Sigmoid colon (tissue), 7 donors: ENCODE measurements around the gene VIPR2. TPM values are rescaled to one million over a fixed set of nuclear protein-coding genes. Genes with fewer than 3 reads are reported as not detected.
A peak's percentile ranks its signal among the peaks of the same experiment; 100 is the strongest.

Experiments used
- DNase-seq: peaks from one replicate; pipeline ENCODE4 v3.0.0-alpha.2; 2019
- H3K27ac ChIP-seq, 4 donors: fragments of 200-600 bp; sonication (generic); one replicate each; pipeline ENCODE4 v1.5.1; 2016 to 2019; ENCODE audit warnings: mild to moderate bottlenecking in 1 of 4
- H3K27me3 ChIP-seq, 3 donors: fragments of 200-600 bp; sonication (generic); one replicate each; pipeline ENCODE4 v1.5.1; 2019; ENCODE audit warnings: mild to moderate bottlenecking in 1 of 3
- H3K36me3 ChIP-seq, 4 donors: fragments of 200-600 bp; sonication (generic); one replicate each; pipeline ENCODE4 v1.5.1; 2016 to 2019
- H3K4me1 ChIP-seq, 4 donors: fragments of 200-600 bp; sonication (generic); one replicate each; pipeline ENCODE4 v1.5.1; 2017 to 2019
- H3K4me3 ChIP-seq, 4 donors: fragments of 200-600 bp; sonication (generic); one replicate each; pipeline ENCODE4 v1.5.1; 2017 to 2019; ENCODE audit warnings: mild to moderate bottlenecking in 2 of 4, moderate library complexity in 1 of 4
- H3K9me3 ChIP-seq, 4 donors: fragments of 200-600 bp in 3 of 4; sonication (generic) in 3 of 4; one replicate each; pipeline versions ENCODE4 v1.5.1 to v1.6.1; 2013 to 2019
- EP300 ChIP-seq, 4 donors: sonication (generic); formaldehyde crosslinking; IDR thresholded peaks; one replicate each; pipeline ENCODE4 v1.6.1; 2017; ENCODE audit warnings: antibody characterized with exemption in 4 of 4
- POLR2A ChIP-seq, 2 donors: fragments of 450-650 bp; IDR thresholded peaks; one replicate each; pipeline ENCODE4 v1.6.1; 2016; ENCODE audit warnings: antibody characterized with exemption in 2 of 2, mild to moderate bottlenecking in 2 of 2, moderate library complexity in 2 of 2
- POLR2AphosphoS5 ChIP-seq, 4 donors: sonication (generic); formaldehyde crosslinking; IDR thresholded peaks; one replicate each; pipeline ENCODE4 v1.6.1; 2017; ENCODE audit warnings: antibody characterized with exemption in 4 of 4
- WGBS, 2 donors: extraction: QIAGEN DNeasy Blood & Tissue Kit; methylation state at CpG; one replicate each; pipeline ENCODE4 v1.1.7; 2013; 5-methylcytosine and 5-hydroxymethylcytosine counted together
- intact Hi-C: fragments of 100-400 bp; cut with DNase I; formaldehyde crosslinking; loops from one replicate; pipeline ENCODE4 v1.15.1; 2023
- polyA plus RNA-seq, 3 donors: library from polyadenylated mRNA; stranded (reverse); fragments of 200-250 nt; gene quantifications; one replicate each; pipeline ENCODE4 v1.2.3, GENCODE V29; 2013
- total RNA-seq, 4 donors: library from RNA; depleted of rRNA; stranded (reverse); fragments of >200 nt; gene quantifications; one replicate each; pipeline ENCODE4 v1.1.0, GENCODE V29; 2016
- TF ChIP-seq, protein P1 (sequence below), 4 experiments: fragments of 450-650 bp in 3 of 4; fragments of 200-600 bp in 1 of 4; IDR thresholded peaks; one replicate each; pipeline ENCODE4 v1.5.1; 2016 to 2019; ENCODE audit warnings: antibody characterized with exemption in 4 of 4, mild to moderate bottlenecking in 3 of 4, moderate library complexity in 2 of 4
- donor health status: healthy with polysubstance abuse.
- donor health status: Bipolar disorder and iron deficiency.
- donor health status: healthy.

Gene VIPR2
- total and polyA plus RNA-seq, 7 donors: 0.23 to 21.4 (median 11.7) TPM

DNA sequence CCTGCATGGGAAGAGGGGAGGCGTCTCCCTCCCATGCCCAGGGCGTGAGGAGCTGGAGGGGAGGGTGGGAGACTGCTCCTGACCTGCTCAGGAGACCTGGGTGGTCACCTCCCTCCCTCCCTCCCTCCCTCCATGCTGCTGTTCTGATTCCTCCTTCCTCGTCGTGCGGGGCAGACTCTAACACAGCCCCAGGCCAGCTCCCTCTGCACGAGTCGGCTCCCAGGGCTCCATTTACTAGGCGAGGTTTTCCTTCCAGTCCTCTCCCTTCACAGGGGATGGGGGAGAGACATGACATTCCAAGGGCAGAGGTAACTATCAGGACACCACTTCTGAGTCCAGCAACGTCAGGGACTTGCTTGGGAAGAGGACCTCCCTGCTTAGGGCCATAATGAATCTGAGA is 23.6 kb downstream of the VIPR2 start:
- Histone ChIP-seq H3K9me3 (no peaks in the 10 kb centered on the region), H3K27ac (no peak overlapping the region), H3K4me3 (no peak overlapping the region), H3K36me3 (no peaks in the 10 kb centered on the region), H3K27me3 (no peaks in the 10 kb centered on the region), H3K4me1 (no peaks in the 10 kb centered on the region)
- intact Hi-C loops: no loop called here
- TF ChIP-seq, protein P1, sequence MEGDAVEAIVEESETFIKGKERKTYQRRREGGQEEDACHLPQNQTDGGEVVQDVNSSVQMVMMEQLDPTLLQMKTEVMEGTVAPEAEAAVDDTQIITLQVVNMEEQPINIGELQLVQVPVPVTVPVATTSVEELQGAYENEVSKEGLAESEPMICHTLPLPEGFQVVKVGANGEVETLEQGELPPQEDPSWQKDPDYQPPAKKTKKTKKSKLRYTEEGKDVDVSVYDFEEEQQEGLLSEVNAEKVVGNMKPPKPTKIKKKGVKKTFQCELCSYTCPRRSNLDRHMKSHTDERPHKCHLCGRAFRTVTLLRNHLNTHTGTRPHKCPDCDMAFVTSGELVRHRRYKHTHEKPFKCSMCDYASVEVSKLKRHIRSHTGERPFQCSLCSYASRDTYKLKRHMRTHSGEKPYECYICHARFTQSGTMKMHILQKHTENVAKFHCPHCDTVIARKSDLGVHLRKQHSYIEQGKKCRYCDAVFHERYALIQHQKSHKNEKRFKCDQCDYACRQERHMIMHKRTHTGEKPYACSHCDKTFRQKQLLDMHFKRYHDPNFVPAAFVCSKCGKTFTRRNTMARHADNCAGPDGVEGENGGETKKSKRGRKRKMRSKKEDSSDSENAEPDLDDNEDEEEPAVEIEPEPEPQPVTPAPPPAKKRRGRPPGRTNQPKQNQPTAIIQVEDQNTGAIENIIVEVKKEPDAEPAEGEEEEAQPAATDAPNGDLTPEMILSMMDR (IDR thresholded peaks at IDR 0.05): no peak
- TF ChIP-seq EP300 (IDR thresholded peaks at IDR 0.05) (no peak), POLR2AphosphoS5 (IDR thresholded peaks at IDR 0.05) (no peak)
- WGBS, 2 donors: 79 to 84% methylated on average over 9 of the region's 9 CpGs
- no peak for DNase-seq

DNA sequence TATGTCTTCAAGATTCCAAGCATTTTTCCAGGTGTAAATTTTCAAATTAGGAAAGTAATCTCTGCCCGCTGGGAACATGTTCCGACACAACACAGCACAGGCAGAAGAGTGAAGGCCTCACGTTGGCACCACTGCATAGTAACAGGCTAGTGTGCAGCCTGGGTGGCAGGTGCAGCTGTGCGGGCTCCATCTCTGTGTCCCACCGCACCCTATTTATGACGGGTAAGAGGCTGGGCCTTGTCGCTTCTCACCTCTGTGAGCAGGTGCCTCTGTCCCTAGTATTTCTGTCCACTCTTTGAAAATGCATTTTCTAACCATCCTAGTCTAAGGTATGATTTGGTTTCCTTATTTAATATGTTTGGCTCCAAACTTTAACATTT is 24.1 kb downstream of the VIPR2 start:
- Histone ChIP-seq H3K9me3 (no peaks in the 10 kb centered on the region), H3K27me3 (no peaks in the 10 kb centered on the region), H3K27ac (no peak overlapping the region), H3K36me3 (no peaks in the 10 kb centered on the region), H3K4me1 (peaks cover 0 to 3% (median 0%) of the 10 kb centered on the region in 4 donors), H3K4me3 (no peak overlapping the region)
- TF ChIP-seq, protein P1 (IDR thresholded peaks at IDR 0.05): no peak
- TF ChIP-seq POLR2A (IDR thresholded peaks at IDR 0.05) (no peak), POLR2AphosphoS5 (IDR thresholded peaks at IDR 0.05) (no peak), EP300 (IDR thresholded peaks at IDR 0.05) (no peak)
- no peak for DNase-seq
- intact Hi-C loops: no loop called here
- 59 to 87% methylated on average over 7 of the region's 7 CpGs for WGBS, 2 donors

DNA sequence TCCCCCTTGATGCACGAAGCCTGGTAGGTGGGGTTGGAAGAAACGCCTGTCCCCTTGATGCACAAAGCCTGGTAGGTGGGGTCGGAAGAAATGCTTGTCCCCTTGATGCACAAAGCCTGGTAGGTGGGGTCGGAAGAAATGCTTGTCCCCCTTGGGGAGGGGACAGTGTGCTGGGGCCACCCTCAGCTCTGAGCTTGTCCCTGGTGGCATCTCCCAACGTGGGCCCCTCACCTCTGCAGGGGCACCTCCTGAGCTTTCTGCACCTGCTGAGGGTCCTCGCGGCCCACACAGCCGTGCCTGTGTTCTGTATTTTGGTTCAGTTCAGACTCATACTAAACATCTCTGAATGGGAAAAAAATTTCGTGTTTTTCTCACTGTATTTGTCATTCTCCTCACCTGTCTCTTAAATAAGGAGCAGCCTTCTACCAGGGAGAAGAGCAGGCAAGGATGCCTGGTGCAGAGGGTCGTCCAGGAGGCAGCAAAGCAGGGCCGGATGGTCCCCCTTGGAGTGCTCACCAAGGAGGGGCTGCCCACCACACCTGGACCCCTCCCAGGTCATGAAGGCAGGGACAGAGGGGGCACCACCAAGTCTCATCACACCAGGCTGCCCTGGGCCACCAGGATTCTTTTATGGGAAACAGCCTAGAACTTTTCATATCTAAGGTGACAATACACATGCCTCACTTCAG is 24.7 kb downstream of the VIPR2 start:
- Histone ChIP-seq H3K9me3 (no peaks in the 10 kb centered on the region), H3K27me3 (no peaks in the 10 kb centered on the region)

DNA sequence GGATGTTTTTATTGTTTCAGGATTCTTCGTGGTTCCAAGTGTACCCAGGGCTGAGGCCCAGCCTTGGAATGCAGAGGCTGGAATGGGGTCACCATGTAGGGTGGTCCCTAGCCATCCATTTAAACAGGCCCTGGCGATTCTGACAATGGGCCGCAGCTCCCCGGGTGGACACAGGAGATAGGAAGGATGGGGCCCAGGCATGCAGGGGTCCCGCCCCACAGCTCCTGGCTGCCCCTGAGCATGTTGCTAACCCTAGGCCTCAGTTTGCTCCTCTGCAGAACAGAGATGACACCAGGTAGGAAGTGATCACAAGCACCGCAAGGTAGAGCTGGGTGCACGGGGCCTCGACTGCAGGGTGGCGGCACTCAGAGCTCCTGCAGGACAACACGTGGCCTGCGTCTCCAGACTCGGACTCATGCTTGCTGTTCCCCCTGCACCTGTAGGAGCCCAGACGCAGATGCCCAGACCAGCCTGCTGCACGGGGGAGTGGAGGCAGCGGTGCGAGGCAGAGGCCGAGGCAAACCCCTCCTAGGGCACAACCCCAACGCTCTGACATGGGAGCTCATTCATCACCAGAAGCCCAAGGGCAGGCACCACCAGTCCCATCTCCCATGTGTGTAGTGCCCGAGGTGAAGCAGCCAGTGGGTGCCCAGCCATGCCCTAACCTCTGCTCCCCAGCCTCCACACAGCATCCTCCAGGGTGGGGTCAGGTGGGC is 25.5 kb downstream of the VIPR2 start:
- Histone ChIP-seq H3K4me3 (no peak overlapping the region), H3K27ac (no peak overlapping the region), H3K9me3 (no peaks in the 10 kb centered on the region), H3K36me3 (no peaks in the 10 kb centered on the region), H3K27me3 (no peaks in the 10 kb centered on the region), H3K4me1 (peaks cover 0 to 14% (median 5%) of the 10 kb centered on the region in 4 donors)
- peak; percentile 55 for DNase-seq
- no peak for TF ChIP-seq POLR2A (IDR thresholded peaks at IDR 0.05)
- TF ChIP-seq, protein P1 (IDR thresholded peaks at IDR 0.05): no peak
- no peak for TF ChIP-seq EP300 (IDR thresholded peaks at IDR 0.05)
- no peak for TF ChIP-seq POLR2AphosphoS5 (IDR thresholded peaks at IDR 0.05)
- intact Hi-C loops: no loop called here
- WGBS, 2 donors: 86 to 91% methylated on average over 19 of the region's 19 CpGs

More for the DNA sequence above, 24.7 kb downstream of the VIPR2 start:
- no peak overlapping the region for H3K4me3 ChIP-seq
- no peaks in the 10 kb centered on the region for H3K36me3 ChIP-seq
- TF ChIP-seq, protein P1 (IDR thresholded peaks at IDR 0.05): no peak
- TF ChIP-seq POLR2AphosphoS5 (IDR thresholded peaks at IDR 0.05): no peak
- TF ChIP-seq EP300 (IDR thresholded peaks at IDR 0.05): no peak
- no peak for TF ChIP-seq POLR2A (IDR thresholded peaks at IDR 0.05)
- H3K4me1 ChIP-seq: peaks cover 0 to 7% (median 2%) of the 10 kb centered on the region in 4 donors
- DNase-seq: no peak
- intact Hi-C loops: no loop called here
- no peak overlapping the region for H3K27ac ChIP-seq
- WGBS, 2 donors: 78 to 86% methylated on average over 11 of the region's 11 CpGs
